K562 (cell line): ENCODE results near the gene TBC1D16. TPM values are rescaled to one million over a fixed set of nuclear protein-coding genes. Genes with fewer than 3 reads are reported as not detected.
A peak's percentile ranks its signal among the peaks of the same experiment; 100 is the strongest.

Experiments used
- ATAC-seq: fragments of 200-7000 bp; cut with Tn5 transposase; 3 replicates; pipeline ENCODE4 v1.9.1; 2020; ENCODE audit warnings: moderate library complexity
- BruUV-seq: library from RNA; stranded (reverse); fragments of 400-500 nt; replicated peaks from 2 replicates; lab custom pipeline; 2021; lab: Mats Ljungman, UMichigan
- CTCF ChIA-PET: fragments of 300-600 bp; formaldehyde crosslinking; extraction: SDS; loops from one replicate; lab custom pipeline; 2021; ENCODE audit warnings: low intra/inter-chr PET ratio; lab: Yijun Ruan, JAX
- POLR2A ChIA-PET: fragments of 300-600, 350-650 bp; sonication (Branson Sonifier 250); formaldehyde crosslinking; extraction: SDS; loops from one replicate; lab custom pipeline; 2021; ENCODE audit warnings: antibody characterized with exemption, inconsistent platforms; lab: Yijun Ruan, JAX
- DNase-seq, 4 experiments: peaks; one replicate each; pipeline versions ENCODE4 v3.0.0 to v3.0.0-alpha.2; 2011 to 2018; ENCODE audit warnings: low spot score in 3 of 4, mixed read lengths in 3 of 4; ENCODE audit errors: extremely low read depth in 1 of 4
- FAIRE-seq: peaks from 2 replicates; lab custom pipeline; 2011; peaks lifted over from hg19 to GRCh38; lab: Jason Lieb, UNC
- H2AFZ ChIP-seq: 2 replicates; pipeline ENCODE4 v1.6.0; 2011; ENCODE audit warnings: low read depth, low read length, control low read depth, inconsistent platforms
- H3K27ac ChIP-seq: fragments of 200-600 bp; 3 replicates; pipeline ENCODE4 v1.8.0; 2011; ENCODE audit warnings: low read depth, mild to moderate bottlenecking, control low read depth, inconsistent platforms, low read length, moderate library complexity, mixed read lengths; ENCODE audit errors: extremely low read depth
- H3K27me3 ChIP-seq, 2 experiments: fragments of 300-600 bp in 1 of 2; 2 replicates in 1 of 2; 3 replicates in 1 of 2; pipeline versions ENCODE4 v1.6.0 to v1.8.0; 2011; ENCODE audit warnings: inconsistent platforms in 2 of 2, low read length in 2 of 2, mild to moderate bottlenecking in 1 of 2, mixed read lengths in 1 of 2, moderate library complexity in 1 of 2; ENCODE audit not compliant: control insufficient read depth in 2 of 2, insufficient read depth in 2 of 2
- H3K36me3 ChIP-seq: fragments of 300-600 bp; 3 replicates; pipeline ENCODE4 v1.8.0; 2011; ENCODE audit warnings: mild to moderate bottlenecking, low read length, inconsistent platforms; ENCODE audit not compliant: control insufficient read depth, insufficient read depth
- H3K4me1 ChIP-seq, 2 experiments: fragments of 200-600 bp in 1 of 2; replicated peaks in 1 of 2; 2 replicates in 1 of 2; 3 replicates in 1 of 2; pipeline versions ENCODE4 v1.5.1 to v1.8.0; 2011; ENCODE audit warnings: inconsistent platforms in 2 of 2, low read length in 2 of 2, mild to moderate bottlenecking in 1 of 2, mixed read lengths in 1 of 2, moderate library complexity in 1 of 2; ENCODE audit not compliant: control insufficient read depth in 2 of 2, insufficient read depth in 2 of 2
- H3K4me2 ChIP-seq: 2 replicates; pipeline ENCODE4 v1.6.1; 2011; ENCODE audit warnings: low read length, control low read depth, inconsistent platforms, mixed read lengths; ENCODE audit not compliant: insufficient read depth
- H3K4me3 ChIP-seq: fragments of 200-600 bp; sonication (generic), shearing (Covaris generic); 2 replicates; pipeline ENCODE4 v1.5.1; 2016; ENCODE audit warnings: control low read depth, inconsistent platforms
- H3K79me2 ChIP-seq: fragments of 200-600 bp; 3 replicates; pipeline ENCODE4 v1.8.0; 2011; ENCODE audit warnings: low read length, inconsistent platforms; ENCODE audit not compliant: control insufficient read depth, insufficient read depth
- H3K9ac ChIP-seq, 2 experiments: 2 replicates each; pipeline versions ENCODE4 v1.6.0 to v1.6.1; 2011; ENCODE audit warnings: low read depth in 2 of 2, low read length in 2 of 2, control low read depth in 1 of 2, inconsistent platforms in 1 of 2, mild to moderate bottlenecking in 1 of 2, mixed read lengths in 1 of 2; ENCODE audit not compliant: insufficient read depth in 1 of 2
- H3K9me1 ChIP-seq: one replicate; pipeline ENCODE4 v1.6.0; 2011; ENCODE audit warnings: inconsistent platforms, mild to moderate bottlenecking, low read length, moderate library complexity; ENCODE audit not compliant: control insufficient read depth, insufficient read depth
- H3K9me3 ChIP-seq: replicated peaks from 2 replicates; pipeline ENCODE4 v1.5.1; 2011; ENCODE audit warnings: low read depth, low read length, inconsistent platforms; ENCODE audit not compliant: control insufficient read depth, insufficient read depth
- H4K20me1 ChIP-seq: replicated peaks from 2 replicates; pipeline ENCODE4 v1.6.1; 2011; ENCODE audit warnings: low read length, inconsistent platforms, mixed read lengths; ENCODE audit not compliant: control insufficient read depth, insufficient read depth
- ATF1 ChIP-seq, 2 experiments: fragments of 450-650 bp in 1 of 2; IDR thresholded peaks; 2 replicates each; pipeline ENCODE4 v1.6.1; 2016; ENCODE audit warnings: missing compliant biosample characterization in 1 of 2, missing genetic modification characterization in 1 of 2
- BMI1 ChIP-seq: fragments of 150-350 bp; IDR thresholded peaks from 2 replicates; pipeline ENCODE4 v1.6.1; 2014; ENCODE audit warnings: low read length
- CBX2 ChIP-seq: fragments of 200-600 bp; sonication (generic); IDR thresholded peaks from one replicate; pipeline ENCODE4 v1.6.1; 2012; ENCODE audit warnings: mild to moderate bottlenecking, low read length, inconsistent platforms; ENCODE audit not compliant: insufficient read depth, poor library complexity, severe bottlenecking
- KAT2B ChIP-seq: IDR thresholded peaks from one replicate; pipeline ENCODE4 v1.6.1; 2012; ENCODE audit warnings: low read depth, mild to moderate bottlenecking, control low read depth, inconsistent platforms, low read length, moderate library complexity
- KAT7 ChIP-seq: sonication (generic); formaldehyde crosslinking; IDR thresholded peaks from 2 replicates; pipeline ENCODE4 v1.8.0; 2022; ENCODE audit warnings: missing genetic modification reagents, mild to moderate bottlenecking, borderline replicate concordance
- KHSRP ChIP-seq: fragments of 450-650 bp; IDR thresholded peaks from 2 replicates; pipeline ENCODE4 v1.6.1; 2017
- MAFF ChIP-seq: IDR thresholded peaks from 2 replicates; pipeline ENCODE4 v1.6.1; 2012; ENCODE audit warnings: low read length, improper control_type of control experiment
- SIRT6 ChIP-seq: IDR thresholded peaks from one replicate; pipeline ENCODE4 v1.6.1; 2012; ENCODE audit warnings: low read depth, mild to moderate bottlenecking, control low read depth, inconsistent platforms, low read length, moderate library complexity
- ZBTB1 ChIP-seq: sonication (generic); formaldehyde crosslinking; IDR thresholded peaks from 2 replicates; pipeline ENCODE4 v1.8.1; 2023; ENCODE audit warnings: missing genetic modification reagents, low read depth, mild to moderate bottlenecking, borderline replicate concordance
- ZNF140 ChIP-seq: fragments of 250-450 bp; sonication (Bioruptor Pico); IDR thresholded peaks from 2 replicates; pipeline ENCODE4 v1.8.0; 2021; ENCODE audit warnings: moderate library complexity, mild to moderate bottlenecking, inconsistent platforms
- ZNF778 ChIP-seq: fragments of 450-650 bp; formaldehyde crosslinking; IDR thresholded peaks from 2 replicates; pipeline ENCODE4 v1.4.0; 2020; ENCODE audit warnings: mild to moderate bottlenecking, moderate library complexity
- WGBS: fragments of 100-300 bp; shearing (Covaris generic); methylation state at CpG from one replicate; pipeline ENCODE4 v1.1.6; 2016; ENCODE audit warnings: low coverage, mixed read lengths; ENCODE audit not compliant: insufficient coverage; ENCODE audit errors: missing lambda C conversion rate; 5-methylcytosine and 5-hydroxymethylcytosine counted together
- in situ Hi-C: fragments of 300-500 bp; cut with MboI; formaldehyde crosslinking; loops from 4 replicates; pipeline ENCODE4 v1.15.0; 2018; ENCODE audit warnings: inconsistent platforms, mixed read lengths
- intact Hi-C: fragments of 100-400 bp; cut with micrococcal nuclease; formaldehyde crosslinking; loops from 2 replicates; pipeline ENCODE4 v1.14.2; 2022
- polyA plus RNA-seq, 8 experiments: library from polyadenylated mRNA; depleted of rRNA in 4 of 8; stranded (reverse) in 5 of 8; unstranded in 3 of 8; fragments of >200 nt; fragmentation: Nextera tagmentation in 2 of 8; fragmentation: Illumina TruSeq in 1 of 8; extraction: Ambion mirVana in 2 of 8; extraction: Trizol in 1 of 8; gene quantifications; 2 replicates each; pipeline versions ENCODE4 v1.2.1 to v1.2.3, GENCODE V29; 2011 to 2014; ENCODE audit warnings: inconsistent platforms in 1 of 8, missing spikeins in 1 of 8
- total RNA-seq, 7 experiments: library from RNA; depleted of rRNA in 6 of 7; stranded (reverse); fragments of >200 nt in 6 of 7; fragmentation: Illumina TruSeq in 2 of 7; extraction: Trizol in 2 of 7; gene quantifications; 2 replicates each; pipeline versions ENCODE4 v1.2.1 to v1.2.3, GENCODE V29; 2011 to 2021; ENCODE audit warnings: low replicate concordance in 1 of 7
- TF ChIP-seq, protein P1 (sequence below): fragments of 150-350 bp; IDR thresholded peaks from 2 replicates; pipeline ENCODE4 v1.6.1; 2014; ENCODE audit warnings: low read depth, mild to moderate bottlenecking, low read length, borderline replicate concordance
- TF ChIP-seq, protein P2 (sequence below): fragments of 450-650 bp; IDR thresholded peaks from 2 replicates; pipeline ENCODE4 v1.6.1; 2016; ENCODE audit warnings: borderline replicate concordance
- TF ChIP-seq, protein P3 (sequence below): fragments of 250-450 bp; sonication (Bioruptor Pico); IDR thresholded peaks from 2 replicates; pipeline ENCODE4 v1.5.0; 2020; ENCODE audit warnings: mild to moderate bottlenecking, borderline replicate concordance

Gene TBC1D16
- total and polyA plus RNA-seq, 9 of the 15 experiments (the other 6 are each of a cell fraction or from before 2014, with no cell fraction given), result 0.01 to 0.20 (median 0.03) TPM; not detected in 1

DNA sequence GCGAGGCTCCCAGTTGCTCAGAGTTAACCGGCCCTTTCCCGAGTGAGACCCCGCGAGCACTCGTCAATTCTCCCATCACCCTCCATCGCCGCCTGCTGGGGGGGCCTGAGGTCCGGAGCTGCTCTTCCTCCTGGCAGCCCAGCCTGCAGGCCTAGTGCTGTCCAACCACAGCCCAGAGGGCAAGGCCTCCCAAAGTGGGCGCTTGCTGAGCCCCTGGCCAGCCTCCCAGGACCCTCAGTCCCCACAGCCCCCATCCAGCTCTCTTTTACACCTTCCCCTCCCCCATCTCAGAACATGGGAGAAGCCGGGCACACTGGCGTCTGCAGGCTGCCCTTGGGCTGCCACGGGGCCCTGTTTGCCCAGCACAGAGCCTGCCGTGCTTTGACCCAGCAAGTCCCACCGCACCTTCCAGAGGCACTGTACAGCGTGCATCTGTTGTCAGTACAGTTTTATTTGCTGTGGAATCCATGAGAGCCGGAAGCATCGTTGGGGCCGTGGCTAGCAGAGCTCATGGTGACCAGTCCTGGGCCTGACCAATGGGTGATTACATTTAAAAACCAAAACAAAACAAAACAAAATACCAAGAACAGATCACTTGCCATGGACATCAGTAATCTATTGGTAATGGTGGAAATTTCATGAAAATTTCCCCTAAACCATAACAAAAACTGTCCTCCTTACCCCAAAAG is 100.3 kb downstream of the TBC1D16 start:
- Histone ChIP-seq H3K9ac (no peak overlapping the region), H3K27me3 (peaks cover 41 to 80% of the 10 kb centered on the region in 2 experiments), H3K9me1 (no peaks in the 10 kb centered on the region), H4K20me1 (peaks cover 19% of the 10 kb centered on the region; the same call in 1 of the 2 replicates), H2AFZ (no peak overlapping the region), H3K79me2 (no peaks in the 10 kb centered on the region), H3K9me3 (no peaks in the 10 kb centered on the region), H3K4me3 (no peak overlapping the region), H3K4me1 (peaks cover 0 to 15% of the 10 kb centered on the region in 2 experiments; a peak in 2 of 5 replicates), H3K36me3 (no peaks in the 10 kb centered on the region), H3K4me2 (no peak overlapping the region), H3K27ac (no peak overlapping the region)
- ATAC-seq (no peak), FAIRE-seq (no peak), DNase-seq (peak in 1 of 4 experiments; percentile 38)
- no TSS peak for BruUV-seq
- TF ChIP-seq CBX2 (no peak), KAT7 (CRISPR knock-in tag) (no peak), SIRT6 (no peak), KAT2B (no peak), ATF1 (CRISPR knock-in tag; IDR thresholded peaks at IDR 0.05) (no peak), ATF1 (tag; IDR thresholded peaks at IDR 0.05) (no peak), ZNF778 (CRISPR knock-in tag) (no peak), ZNF140 (no peak), ZBTB1 (CRISPR knock-in tag) (no peak), KHSRP (no peak), MAFF (no peak), BMI1 (no peak)
- TF ChIP-seq, protein P1, sequence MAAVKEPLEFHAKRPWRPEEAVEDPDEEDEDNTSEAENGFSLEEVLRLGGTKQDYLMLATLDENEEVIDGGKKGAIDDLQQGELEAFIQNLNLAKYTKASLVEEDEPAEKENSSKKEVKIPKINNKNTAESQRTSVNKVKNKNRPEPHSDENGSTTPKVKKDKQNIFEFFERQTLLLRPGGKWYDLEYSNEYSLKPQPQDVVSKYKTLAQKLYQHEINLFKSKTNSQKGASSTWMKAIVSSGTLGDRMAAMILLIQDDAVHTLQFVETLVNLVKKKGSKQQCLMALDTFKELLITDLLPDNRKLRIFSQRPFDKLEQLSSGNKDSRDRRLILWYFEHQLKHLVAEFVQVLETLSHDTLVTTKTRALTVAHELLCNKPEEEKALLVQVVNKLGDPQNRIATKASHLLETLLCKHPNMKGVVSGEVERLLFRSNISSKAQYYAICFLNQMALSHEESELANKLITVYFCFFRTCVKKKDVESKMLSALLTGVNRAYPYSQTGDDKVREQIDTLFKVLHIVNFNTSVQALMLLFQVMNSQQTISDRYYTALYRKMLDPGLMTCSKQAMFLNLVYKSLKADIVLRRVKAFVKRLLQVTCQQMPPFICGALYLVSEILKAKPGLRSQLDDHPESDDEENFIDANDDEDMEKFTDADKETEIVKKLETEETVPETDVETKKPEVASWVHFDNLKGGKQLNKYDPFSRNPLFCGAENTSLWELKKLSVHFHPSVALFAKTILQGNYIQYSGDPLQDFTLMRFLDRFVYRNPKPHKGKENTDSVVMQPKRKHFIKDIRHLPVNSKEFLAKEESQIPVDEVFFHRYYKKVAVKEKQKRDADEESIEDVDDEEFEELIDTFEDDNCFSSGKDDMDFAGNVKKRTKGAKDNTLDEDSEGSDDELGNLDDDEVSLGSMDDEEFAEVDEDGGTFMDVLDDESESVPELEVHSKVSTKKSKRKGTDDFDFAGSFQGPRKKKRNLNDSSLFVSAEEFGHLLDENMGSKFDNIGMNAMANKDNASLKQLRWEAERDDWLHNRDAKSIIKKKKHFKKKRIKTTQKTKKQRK, result no peak
- TF ChIP-seq, protein P2, sequence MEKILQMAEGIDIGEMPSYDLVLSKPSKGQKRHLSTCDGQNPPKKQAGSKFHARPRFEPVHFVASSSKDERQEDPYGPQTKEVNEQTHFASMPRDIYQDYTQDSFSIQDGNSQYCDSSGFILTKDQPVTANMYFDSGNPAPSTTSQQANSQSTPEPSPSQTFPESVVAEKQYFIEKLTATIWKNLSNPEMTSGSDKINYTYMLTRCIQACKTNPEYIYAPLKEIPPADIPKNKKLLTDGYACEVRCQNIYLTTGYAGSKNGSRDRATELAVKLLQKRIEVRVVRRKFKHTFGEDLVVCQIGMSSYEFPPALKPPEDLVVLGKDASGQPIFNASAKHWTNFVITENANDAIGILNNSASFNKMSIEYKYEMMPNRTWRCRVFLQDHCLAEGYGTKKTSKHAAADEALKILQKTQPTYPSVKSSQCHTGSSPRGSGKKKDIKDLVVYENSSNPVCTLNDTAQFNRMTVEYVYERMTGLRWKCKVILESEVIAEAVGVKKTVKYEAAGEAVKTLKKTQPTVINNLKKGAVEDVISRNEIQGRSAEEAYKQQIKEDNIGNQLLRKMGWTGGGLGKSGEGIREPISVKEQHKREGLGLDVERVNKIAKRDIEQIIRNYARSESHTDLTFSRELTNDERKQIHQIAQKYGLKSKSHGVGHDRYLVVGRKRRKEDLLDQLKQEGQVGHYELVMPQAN, result no peak
- TF ChIP-seq, protein P3, sequence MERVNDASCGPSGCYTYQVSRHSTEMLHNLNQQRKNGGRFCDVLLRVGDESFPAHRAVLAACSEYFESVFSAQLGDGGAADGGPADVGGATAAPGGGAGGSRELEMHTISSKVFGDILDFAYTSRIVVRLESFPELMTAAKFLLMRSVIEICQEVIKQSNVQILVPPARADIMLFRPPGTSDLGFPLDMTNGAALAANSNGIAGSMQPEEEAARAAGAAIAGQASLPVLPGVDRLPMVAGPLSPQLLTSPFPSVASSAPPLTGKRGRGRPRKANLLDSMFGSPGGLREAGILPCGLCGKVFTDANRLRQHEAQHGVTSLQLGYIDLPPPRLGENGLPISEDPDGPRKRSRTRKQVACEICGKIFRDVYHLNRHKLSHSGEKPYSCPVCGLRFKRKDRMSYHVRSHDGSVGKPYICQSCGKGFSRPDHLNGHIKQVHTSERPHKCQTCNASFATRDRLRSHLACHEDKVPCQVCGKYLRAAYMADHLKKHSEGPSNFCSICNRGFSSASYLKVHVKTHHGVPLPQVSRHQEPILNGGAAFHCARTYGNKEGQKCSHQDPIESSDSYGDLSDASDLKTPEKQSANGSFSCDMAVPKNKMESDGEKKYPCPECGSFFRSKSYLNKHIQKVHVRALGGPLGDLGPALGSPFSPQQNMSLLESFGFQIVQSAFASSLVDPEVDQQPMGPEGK (CRISPR knock-in tag), result no peak
- POLR2A ChIA-PET, result interaction anchor here (0.7 to 2.0 kb wide), 2 partner anchors 9 to 453 kb away, joined by 3 to 10 read pairs; no protein-coding TSS in a partner anchor
- intact Hi-C loops, result no loop called here
- in situ Hi-C loops, result no loop called here
- 43% methylated on average over 17 of the region's 19 CpGs for WGBS
- CTCF ChIA-PET, result no interaction called here
